AG08396 (cell line): ENCODE measurements around the gene NUDT1.
A peak's percentile ranks its signal among the peaks of the same experiment; 100 is the strongest.
"Not testable (repeated sequence)": the region's sequence is repeated elsewhere in the genome, so short reads cannot be mapped to it uniquely, and the experiment has no call there.

Source experiments
- DNase-seq: peaks from one replicate; pipeline ENCODE4 v3.0.0; 2012; ENCODE audit warnings: low spot score, mixed read lengths

Gene NUDT1

DNA sequence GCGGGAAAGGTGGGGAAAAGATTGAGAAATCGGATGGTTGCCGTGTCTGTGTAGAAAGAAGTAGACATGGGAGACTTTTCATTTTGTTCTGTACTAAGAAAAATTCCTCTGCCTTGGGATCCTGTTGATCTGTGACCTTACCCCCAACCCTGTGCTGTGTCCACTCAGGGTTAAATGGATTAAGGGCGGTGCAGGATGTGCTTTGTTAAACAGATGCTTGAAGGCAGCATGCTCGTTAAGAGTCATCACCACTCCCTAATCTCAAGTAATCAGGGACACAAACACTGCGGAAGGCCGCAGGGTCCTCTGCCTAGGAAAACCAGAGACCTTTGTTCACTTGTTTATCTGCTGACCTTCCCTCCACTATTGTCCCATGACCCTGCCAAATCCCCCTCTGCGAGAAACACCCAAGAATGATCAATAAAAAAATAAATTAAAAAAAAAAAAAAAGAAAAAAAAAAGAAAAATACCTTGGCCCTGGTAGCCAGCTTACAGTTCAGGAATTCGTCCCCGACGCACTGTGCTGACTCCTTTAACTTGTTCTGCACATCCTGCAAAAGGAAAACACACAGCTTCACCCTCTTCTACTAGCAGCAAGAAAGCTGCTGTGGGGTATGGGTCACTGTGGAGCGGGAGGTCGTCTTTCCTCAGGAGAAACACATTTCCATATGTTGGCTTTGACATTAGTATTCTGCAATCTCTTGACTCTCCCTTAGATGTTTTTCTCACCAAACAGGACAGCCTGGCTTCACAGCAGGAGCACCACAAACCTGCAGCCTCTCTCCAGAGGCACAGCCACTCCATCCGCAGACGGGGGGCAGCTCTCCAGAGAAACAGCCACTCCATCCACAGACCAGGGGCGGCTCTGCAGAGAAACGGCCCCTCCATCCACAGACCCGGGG lies 27.3 kb downstream of the NUDT1 start:
- not testable (repeated sequence) for DNase-seq

DNA sequence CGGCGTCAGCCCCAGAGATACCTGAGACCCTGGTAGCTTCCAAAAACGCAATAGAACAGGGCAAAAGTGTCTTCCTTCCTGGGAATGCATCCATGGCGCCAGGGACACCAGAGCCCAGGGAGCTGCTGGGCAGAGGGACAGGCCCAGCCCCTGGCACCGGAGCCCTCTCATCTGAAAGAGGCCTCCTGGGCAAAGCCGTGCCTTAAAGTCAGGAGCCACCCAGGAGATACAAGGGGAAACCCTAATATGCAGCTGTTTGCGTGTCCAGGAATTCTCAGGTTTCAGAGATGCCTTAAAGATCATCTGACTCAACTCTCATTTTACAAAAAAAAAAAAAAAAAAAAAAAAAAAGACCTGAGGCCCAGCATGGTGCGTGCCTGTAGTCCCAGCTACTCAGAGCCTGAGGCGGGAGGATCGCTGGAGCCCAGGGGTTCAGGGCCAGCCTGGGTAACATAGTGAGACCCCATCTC lies 28.0 kb downstream of the NUDT1 start:
- no peak for DNase-seq

DNA sequence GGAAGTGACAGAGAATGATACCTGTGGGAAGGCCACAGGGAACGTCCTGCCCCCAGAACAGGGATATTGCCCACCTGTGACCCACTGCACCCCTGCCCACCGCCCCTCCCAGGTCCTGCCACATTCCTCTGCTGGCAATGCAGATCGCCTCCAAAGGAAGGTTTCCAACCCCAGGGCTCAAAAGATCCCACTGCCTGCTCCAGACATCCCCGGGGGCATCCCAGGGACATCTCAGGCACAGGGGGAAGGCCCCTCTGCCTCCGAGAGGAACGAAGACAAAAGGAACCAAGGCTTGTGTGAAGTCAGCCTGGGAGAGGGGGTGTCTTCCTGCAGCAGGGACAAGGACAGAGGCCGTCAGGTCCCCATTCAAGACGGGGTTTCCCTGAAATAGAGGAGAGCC lies 28.5 kb downstream of the NUDT1 start:
- no peak for DNase-seq

DNA sequence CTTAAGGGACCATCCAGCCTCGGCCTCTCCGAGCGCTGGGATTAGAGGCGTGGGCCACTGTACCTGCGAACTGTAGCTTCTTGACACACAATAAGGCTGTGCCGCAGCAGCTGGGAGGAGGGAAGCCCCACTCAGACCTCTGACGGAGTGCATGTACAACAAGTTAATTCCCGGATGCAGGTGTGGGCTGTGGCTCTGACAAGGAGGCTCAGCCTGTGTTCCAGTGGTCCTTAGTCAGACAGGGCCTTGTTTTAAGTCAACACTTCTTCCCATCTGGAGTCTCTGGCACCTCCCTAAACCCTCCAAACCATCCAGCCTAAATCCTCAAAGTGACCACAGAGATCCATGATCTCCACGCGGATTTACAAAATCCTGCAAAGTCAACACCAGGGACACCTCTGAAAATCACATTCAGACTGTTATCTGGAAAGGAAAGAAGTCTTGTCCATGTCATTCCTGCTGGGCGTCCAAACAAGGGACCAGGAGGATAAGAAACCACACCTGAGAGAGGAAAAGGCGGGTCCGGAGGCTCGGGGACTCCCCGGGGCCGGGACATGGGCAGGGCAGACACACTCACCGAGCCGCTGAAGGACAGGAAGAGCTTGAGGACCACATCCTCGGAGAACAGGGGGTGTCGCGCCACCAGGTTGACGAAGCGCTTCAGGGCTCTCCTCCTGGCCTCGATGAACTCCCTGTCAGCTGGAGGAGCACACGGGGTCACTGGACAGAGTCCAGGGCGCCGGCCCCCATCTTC lies 29.4 kb downstream of the NUDT1 start:
- no peak for DNase-seq

DNA sequence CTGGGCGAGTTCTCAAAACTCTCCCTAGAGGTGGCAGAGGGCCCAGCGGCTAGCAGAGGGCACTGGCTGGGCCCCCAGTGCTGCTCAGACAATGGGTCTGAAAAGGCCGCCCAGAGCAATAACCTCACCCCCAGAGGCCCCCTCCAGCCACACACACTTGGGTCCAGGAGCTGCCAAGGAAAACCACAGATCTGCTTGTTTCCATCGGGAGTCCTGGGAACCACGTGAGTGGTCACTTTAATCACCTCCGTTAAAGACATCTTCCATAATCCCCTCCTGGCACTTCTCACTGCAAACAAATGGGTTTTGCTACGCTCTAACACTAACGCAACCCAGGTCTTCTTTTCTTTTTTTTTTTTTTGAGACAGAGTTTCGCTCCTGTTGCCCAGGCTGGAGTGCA lies 30.0 kb downstream of the NUDT1 start:
- DNase-seq: no peak

DNA sequence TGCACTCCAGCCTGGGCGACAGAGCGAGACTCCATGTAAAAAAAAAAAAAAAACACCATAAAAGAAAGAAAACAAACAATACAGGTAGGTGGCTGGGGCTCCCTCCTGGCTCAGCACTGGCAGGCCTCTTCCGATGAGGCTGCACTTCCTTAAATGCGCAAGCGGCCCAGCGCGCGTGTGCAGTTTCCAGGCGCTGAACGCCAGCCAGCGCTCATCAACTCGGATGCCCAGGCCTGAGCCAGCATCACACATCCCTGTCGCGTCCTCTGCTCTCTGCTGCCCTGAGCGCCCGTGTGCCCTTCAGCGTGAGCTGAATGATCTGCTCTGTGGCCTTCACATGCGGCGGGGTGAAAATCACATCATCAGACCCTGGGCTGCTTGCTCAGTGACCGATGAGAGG lies 31.8 kb downstream of the NUDT1 start:
- DNase-seq: no peak

DNA sequence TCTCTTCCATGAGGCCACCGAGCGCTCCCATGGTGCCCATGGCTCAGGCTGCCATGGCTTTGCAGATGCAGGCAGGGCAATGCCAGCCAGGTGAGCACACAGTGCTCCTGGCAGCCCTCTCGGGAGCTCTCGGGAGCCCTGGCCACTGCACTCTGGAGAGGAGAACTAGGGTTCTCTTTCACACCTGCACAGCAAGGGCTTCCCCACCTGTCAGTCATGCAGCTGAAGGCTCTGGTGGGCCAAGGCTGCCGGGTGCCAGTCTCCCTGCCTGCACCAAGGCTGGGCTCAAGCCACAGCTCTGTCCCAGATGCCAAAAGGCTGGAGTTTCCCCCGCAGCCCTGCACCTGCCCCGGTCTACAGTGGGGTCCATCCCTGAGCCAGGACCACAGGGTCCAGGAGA lies 32.6 kb downstream of the NUDT1 start:
- no peak for DNase-seq

DNA sequence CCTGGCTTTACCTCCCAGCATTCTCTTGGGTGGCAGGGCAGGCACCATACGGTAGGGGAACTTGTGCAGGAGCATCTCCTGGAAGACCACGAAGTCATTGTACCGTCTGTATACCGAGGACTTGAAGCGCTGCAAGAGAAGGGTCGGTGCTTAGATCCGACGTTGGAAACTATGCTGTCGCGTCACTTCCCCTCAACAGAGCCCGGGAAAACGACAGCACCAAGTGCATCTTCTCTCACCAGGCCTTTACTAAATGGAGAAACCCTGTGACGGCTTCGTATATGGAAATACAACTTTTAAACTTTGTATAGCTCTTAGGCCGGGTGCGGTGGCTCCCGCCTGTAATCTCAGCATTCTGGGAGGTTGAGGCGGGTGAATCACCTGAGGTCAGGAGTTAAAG lies 33.1 kb downstream of the NUDT1 start:
- no peak for DNase-seq

DNA sequence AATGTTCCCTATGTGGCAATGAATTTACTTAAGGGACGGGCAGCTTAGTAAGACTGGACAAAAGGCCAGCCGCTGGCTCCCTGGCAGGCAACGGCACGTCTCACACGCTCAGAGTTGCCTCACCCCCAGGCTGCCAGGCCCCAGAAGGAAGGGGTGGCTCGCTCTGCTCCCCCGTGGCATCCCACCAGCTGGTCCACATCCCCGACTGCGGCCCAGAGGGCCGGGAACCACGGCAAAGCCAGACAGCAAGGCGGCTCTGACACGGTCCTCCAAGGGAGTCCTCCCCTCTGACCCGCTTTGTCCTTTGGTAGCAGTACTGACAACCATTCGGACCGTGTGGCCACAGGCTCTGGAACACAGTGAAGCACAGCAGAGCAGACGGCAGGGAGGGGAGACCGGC lies 34.1 kb downstream of the NUDT1 start:
- DNase-seq: peak; percentile 2

DNA sequence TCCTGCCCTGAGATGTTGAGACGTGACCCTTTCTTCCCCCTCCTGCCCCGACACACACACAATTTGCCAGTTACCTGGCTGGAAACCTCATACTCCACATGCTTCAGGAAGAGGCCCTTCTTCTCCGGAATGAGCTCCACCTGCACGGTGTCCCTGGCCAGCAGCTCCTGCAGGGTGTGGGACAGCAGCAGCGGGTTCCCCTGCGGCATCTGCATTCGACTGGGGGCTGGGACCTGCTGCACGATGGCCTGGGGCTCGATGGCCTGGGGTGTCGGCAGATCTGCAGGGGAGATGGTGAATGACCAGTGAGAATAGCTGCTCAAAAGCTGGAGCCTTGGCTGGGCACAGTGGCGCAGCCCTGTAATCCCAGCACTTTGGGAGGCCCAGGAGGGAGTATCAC lies 36.0 kb downstream of the NUDT1 start:
- DNase-seq: peak; percentile 2

DNA sequence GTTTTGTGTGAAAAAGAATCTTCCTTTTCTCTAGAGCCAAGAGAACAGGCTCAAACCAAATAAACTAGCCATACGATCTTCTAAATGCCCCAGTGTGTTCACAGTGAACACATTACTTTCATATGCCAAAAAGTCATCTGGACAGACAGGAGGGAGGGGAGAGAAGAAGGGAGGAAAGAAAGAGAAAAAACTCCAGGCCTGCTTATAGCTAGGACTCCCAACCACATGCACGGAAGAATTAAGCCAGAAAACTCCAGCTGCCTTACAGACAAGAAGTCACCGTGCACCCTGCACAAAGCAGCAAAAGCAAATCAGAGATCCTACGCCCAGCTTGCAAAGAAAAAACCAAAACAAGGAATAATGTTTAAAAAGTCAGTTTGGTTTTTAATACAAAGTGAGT lies 37.9 kb downstream of the NUDT1 start:
- DNase-seq: no peak

DNA sequence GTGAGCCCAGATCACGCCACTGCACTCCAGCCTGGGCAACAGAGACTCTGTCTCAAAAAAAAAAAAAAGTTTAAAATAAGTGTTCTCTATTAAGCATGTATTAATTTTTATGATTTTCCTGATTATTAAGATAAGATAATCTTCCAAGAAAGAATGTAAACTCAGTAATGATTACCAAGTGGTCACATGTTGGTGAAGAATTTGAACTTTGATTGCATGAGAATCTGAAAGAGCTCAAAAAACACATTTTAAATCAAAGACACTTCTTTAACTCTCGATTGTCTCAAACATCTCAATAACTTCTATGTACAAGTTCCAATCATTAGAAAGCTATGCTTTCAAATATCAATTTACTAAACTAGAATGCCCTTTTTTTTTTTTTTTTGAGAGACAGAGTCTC lies 38.4 kb downstream of the NUDT1 start:
- DNase-seq: peak; percentile 6

DNA sequence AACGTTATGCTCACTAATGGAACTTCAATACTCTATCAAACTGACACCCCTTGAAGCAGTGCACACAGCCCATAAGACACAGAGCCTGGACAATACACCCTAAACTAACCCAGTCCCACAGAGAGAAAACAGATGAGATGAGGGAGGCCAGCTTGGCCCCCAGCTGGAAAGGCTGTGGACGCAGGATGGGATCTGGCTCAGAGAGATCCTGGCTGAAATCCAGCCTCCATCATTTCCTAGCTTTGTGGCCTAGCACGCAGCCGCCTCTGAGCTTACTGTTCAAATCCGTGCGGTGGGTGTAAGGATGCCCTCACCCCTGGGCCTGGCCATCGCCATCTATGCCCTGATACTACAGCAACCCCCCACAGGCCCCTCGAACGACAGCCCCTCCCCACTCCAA lies 39.5 kb downstream of the NUDT1 start:
- DNase-seq: peak; percentile 73

DNA sequence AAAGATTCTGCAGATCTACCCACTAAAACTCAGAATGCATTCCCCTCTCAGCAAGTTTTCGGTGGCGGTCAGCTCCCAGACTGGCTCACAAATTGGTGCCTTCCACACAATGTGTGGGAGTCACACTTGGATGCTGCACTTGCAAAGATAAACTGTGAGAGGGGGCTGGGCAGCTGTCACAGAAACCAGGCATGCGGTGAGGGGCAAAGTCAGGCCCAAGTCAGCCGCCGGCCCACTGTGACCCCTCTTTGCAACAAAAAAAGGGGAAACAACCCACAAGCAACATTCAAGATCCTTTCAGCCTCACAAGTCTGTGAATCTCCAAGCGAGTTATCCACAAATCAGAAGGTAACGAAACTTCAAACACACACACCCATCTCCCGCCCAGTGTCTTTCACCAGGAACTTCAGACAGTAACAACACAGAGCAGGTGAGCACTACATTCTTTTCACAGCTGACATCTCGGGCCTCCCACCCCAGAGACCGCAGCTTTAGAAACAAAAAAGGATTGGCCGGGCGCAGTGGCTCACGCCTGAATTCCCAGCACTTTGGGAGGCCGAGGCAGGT lies 40.2 kb downstream of the NUDT1 start:
- peak; percentile 34 for DNase-seq

DNA sequence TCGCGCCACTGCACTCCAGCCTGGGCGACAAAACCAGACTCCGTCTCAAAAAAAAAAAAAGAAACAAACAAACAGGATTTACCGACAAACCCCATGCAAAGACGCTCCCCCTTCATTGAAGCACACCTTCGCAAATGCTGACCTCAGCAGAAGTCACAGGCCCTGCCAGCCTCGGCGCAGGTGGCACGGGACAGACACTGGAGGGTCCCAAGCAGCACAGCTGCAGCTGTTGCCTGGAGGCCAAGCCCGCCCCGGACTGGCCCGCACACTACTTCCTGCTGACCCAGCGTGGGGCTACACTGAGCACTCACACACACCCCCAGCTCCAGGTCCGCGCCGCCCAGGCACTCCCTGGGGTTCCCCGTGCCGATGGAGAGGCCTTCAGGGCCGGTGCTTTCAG lies 41.0 kb downstream of the NUDT1 start:
- DNase-seq: peak; percentile 2

DNA sequence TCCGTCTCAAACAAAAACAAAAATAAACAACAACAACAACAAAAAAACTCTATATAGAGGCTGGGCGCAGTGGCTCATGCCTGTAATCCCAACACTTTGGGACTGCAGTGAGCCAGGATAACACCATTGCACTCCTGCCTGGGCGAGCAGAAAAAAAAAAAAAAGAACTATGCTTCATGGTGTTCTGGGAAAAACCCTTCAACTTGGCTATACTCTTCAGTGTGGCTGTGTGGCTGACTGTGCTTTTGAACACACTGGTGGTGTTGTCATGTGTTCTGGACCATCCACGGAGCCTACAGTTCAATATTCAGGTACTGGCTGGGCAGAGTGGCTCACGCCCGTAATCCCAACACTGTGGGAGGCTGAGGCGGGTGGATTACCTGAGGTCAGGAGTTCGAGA lies 45.7 kb downstream of the NUDT1 start:
- no peak for DNase-seq

DNA sequence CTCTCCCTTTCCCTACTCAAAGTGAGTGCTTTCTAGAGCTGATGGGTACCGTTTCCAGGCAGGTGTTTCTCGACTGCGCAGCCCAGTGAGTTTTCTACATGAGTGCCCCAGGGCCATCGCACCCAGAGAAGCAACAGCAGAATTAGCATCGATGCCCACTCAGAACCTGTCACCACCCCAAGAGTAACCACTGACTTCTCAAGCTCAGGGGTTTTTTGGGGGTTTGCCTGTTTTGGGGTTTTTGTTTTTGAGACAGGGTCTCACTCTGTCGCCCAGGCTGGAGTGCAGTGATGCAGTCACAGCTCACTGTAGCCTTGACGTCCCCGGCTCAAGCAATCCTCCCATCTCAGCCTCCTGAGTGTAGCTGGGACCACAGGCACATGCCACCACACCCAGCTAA lies 46.5 kb downstream of the NUDT1 start:
- no peak for DNase-seq

DNA sequence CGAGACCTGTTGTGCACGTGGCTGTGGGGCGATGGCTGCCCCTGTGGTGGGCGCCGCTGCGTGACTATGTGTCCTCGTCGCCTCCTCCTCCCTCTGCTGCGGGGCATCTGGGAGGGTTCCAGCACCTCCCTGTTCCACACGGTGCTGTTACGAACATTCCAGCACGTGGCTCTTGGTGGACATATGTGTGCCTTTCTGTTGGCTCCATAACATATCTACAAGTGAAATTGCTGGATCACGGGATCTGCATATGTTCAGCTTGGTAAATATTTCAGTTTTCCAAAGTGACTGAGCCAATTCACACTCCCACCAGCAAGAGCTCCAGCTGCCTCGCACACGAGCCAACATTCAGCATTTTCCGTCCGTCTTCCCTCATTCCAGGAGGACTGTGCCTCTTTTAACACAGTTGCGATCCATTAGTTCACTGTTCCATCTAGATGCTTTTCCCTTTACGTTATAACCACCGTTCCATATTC lies 47.1 kb downstream of the NUDT1 start:
- DNase-seq: no peak

DNA sequence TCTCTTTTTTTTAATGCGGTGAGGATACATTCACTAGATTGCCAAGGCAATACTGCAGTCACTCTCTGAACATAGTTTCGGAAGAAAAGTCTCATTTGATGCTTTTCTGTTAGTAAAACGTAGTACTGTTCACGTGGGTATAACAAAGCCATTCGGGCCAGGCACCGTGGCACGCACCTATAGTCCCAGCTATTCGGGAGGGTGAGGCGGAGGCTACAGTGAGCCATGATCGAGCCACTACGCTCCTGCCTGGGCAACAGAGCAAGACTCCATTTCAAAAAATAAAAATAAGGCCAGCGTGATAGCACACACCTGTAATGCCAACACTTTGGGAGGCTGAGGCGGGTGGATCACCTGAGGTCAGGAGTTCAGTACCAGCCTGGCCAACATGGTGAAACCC lies 47.6 kb downstream of the NUDT1 start:
- no peak for DNase-seq

DNA sequence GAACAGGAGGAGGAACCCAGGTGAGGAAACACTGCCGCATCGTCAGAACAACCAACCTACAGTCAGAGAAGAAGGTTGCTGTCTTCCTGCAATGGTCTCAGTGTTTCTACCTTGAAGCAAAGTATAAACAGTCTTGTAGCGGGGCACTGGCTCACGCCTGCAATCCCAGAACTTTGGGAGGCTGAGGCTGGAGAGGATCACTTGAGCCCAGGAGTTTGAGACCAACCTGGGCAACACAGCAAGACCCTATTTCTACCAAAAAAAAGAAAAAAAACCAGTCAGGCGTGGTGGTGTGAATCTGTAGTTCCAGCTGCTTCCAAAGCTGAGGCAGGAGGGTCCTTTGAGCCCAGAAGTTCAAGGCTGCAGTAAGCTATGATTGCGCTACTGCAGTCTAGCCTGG lies 48.9 kb downstream of the NUDT1 start:
- DNase-seq: no peak

DNA sequence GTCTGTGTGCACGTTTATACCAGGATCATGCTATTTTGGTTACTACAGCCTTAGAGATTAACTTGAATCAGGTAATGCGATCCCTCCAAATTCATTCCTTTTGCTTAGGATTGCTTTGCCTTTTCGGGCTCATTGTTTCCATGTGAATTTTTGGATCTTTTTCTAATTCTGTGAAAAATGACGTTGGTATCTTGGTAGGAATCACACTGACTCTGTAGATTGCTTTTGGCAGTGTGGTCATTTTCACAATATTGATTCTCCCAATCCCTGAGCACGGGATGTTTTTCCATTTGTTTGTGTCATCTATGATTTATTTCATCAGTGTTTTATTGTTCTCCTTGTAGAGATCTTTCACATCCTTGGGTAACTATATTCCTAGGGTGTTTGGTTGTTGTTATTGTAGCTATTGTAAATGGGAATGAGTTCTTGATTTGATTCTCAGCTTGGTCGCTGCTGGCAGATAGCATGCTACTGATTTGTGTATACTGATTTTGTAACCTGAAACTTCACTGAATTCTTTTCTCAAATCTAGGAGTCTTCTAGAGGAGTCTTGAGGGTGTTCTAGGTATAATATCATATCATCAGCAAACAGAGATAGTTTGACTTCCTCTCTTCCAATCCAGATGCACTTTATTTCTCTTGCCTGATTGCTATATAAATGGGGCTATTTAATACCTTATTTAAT lies 54.1 kb downstream of the NUDT1 start:
- no peak for DNase-seq

DNA sequence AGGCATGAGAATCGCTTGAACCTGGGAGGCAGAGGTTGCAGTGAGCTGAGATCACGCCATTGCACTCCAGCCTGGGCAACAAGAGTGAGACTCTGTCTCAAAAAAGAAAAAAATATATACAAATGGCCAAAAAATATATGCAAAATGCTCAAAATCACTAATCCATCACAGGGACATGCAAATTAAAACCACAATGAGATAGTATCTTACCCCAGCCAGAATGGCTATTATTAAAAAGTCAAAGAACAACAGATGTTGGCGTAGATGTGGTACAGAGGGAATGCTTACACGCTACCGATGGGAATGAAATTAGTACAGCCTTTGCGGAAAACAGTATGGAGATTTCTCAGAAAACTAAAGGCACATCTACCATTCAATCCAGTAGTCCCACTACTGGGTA lies 54.8 kb downstream of the NUDT1 start:
- DNase-seq: no peak
